GM18508 (cell line): ENCODE data around the gene BST2.
A peak's percentile ranks its signal among the peaks of the same experiment; 100 is the strongest.
"Not testable (repeated sequence)": the region's sequence is repeated elsewhere in the genome, so short reads cannot be mapped to it uniquely, and the experiment has no call there.

Experiments
- ATAC-seq: cut with Tn5 transposase; IDR thresholded peaks from one replicate; pipeline ENCODE4 v1.9.1; 2021; ENCODE audit warnings: moderate number of reproducible peaks; ENCODE audit not compliant: insufficient read depth, unreplicated experiment

BST2 gene

GRCh38 chr19:17390665-17391370 lies 14.6 kb downstream of the BST2 start:
- no peak for ATAC-seq

- ATAC-seq, result no peak
Measured at GRCh38 chr19:17389957-17390664, 15.3 kb downstream of the BST2 start.

- ATAC-seq, result no peak
Measured at GRCh38 chr19:17389288-17389687, 16.1 kb downstream of the BST2 start.

GRCh38 chr19:17385878-17386611 lies 19.4 kb downstream of the BST2 start:
- no peak for ATAC-seq

GRCh38 chr19:17380426-17381138 lies 24.8 kb downstream of the BST2 start:
- no peak for ATAC-seq

GRCh38 chr19:17379221-17379631 lies 26.2 kb downstream of the BST2 start:
- no peak for ATAC-seq

GRCh38 chr19:17378271-17378670 lies 27.2 kb downstream of the BST2 start:
- ATAC-seq, result no peak

- ATAC-seq, result no peak
Measured at GRCh38 chr19:17376935-17377600, 28.4 kb downstream of the BST2 start, which contains the start of gene PLVAP. PLVAP (minus strand) TSS chr19:17377342; CDS start chr19:17377288, 54 bp downstream.

- peak; percentile 71 for ATAC-seq
Measured at GRCh38 chr19:17370026-17370587, 35.3 kb downstream of the BST2 start.

- ATAC-seq, result no peak
Measured at GRCh38 chr19:17365361-17365760, 40.1 kb downstream of the BST2 start.

GRCh38 chr19:17363852-17364605 lies 41.4 kb downstream of the BST2 start:
- ATAC-seq, result not testable (repeated sequence)

- ATAC-seq, result no peak
Measured at GRCh38 chr19:17359905-17360800, 45.3 kb downstream of the BST2 start.

- ATAC-seq, result no peak
Measured at GRCh38 chr19:17358395-17358794, 47.0 kb downstream of the BST2 start.

- no peak for ATAC-seq
Measured at GRCh38 chr19:17357724-17358123, 47.7 kb downstream of the BST2 start.

GRCh38 chr19:17357078-17357666 lies 48.3 kb downstream of the BST2 start:
- ATAC-seq, result no peak

- ATAC-seq, result no peak
Measured at GRCh38 chr19:17353386-17353785, 52.0 kb downstream of the BST2 start.
